ENCODE data around the gene TMC8.

DNA sequence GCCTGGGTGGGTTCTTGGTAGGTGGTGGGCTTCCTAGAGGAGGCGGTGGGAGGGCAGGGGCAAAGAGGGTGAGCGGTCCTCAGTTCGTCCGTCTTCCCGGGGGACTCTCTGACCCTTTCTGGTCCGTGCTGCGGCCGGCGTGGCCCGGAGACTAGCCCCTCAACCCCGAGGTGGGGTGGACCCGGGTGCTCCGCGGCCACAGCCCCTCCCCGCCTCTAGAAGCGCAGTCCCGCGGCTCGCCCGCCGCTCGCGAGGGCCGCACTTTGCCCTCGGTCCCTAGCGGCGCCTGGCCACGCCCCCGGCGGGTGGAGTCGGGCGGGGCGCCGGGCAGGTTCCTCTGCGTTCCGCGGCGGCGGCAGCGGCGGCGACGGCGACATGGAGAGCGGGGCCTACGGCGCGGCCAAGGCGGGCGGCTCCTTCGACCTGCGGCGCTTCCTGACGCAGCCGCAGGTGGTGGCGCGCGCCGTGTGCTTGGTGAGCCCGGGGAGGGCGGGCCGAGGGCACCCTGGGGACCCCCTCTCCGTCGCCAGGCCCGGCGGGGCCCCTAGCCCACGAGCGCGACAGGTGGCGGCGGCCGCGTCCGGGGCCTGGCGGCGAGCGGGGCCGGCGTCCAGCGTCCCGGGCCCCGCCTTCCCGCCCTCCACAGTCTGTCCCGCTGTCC, 37.8 kb downstream of the TMC8 start, which contains the start of gene SYNGR2:
- TF ChIP-seq, protein P1, sequence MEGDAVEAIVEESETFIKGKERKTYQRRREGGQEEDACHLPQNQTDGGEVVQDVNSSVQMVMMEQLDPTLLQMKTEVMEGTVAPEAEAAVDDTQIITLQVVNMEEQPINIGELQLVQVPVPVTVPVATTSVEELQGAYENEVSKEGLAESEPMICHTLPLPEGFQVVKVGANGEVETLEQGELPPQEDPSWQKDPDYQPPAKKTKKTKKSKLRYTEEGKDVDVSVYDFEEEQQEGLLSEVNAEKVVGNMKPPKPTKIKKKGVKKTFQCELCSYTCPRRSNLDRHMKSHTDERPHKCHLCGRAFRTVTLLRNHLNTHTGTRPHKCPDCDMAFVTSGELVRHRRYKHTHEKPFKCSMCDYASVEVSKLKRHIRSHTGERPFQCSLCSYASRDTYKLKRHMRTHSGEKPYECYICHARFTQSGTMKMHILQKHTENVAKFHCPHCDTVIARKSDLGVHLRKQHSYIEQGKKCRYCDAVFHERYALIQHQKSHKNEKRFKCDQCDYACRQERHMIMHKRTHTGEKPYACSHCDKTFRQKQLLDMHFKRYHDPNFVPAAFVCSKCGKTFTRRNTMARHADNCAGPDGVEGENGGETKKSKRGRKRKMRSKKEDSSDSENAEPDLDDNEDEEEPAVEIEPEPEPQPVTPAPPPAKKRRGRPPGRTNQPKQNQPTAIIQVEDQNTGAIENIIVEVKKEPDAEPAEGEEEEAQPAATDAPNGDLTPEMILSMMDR (IDR thresholded peaks at IDR 0.05; ENCODE audit: insufficient read depth, low read length, poor library complexity, severe bottlenecking) = no peak
- no peak for TF ChIP-seq EZH2phosphoT487 (conservative IDR thresholded peaks at IDR 0.05; ENCODE audit: low read length)
